Tibial artery (tissue), 4 donors: ENCODE measurements around the gene SLU7.
A peak's percentile ranks its signal among the peaks of the same experiment; 100 is the strongest.
"Not testable (repeated sequence)": the region's sequence is repeated elsewhere in the genome, so short reads cannot be mapped to it uniquely, and the experiment has no call there.

Experiments used
- DNase-seq, 2 donors: peaks; one replicate each; pipeline ENCODE4 v3.0.0-alpha.2; 2019
- H3K27ac ChIP-seq, 2 donors: fragments of 200-600 bp; sonication (generic) in 1 of 2; 1 replicate in 1 of 2; 2 replicates in 1 of 2; pipeline ENCODE4 v1.5.1; 2018 to 2019; ENCODE audit warnings: mild to moderate bottlenecking in 1 of 2
- H3K27me3 ChIP-seq, 2 donors: fragments of 200-600 bp; sonication (generic) in 1 of 2; one replicate each; pipeline versions ENCODE4 v1.5.1 to v1.6.0; 2016 to 2019
- H3K36me3 ChIP-seq, 3 donors: fragments of 200-600 bp; sonication (generic) in 2 of 3; one replicate each; pipeline ENCODE4 v1.5.1; 2016 to 2019; ENCODE audit warnings: mild to moderate bottlenecking in 2 of 3
- H3K4me1 ChIP-seq, 4 donors: fragments of 200-600 bp; sonication (generic) in 2 of 4; 1 replicate in 3 of 4; 2 replicates in 1 of 4; pipeline ENCODE4 v1.5.1; 2016 to 2019
- H3K4me3 ChIP-seq, 2 donors: fragments of 200-600 bp; sonication (generic) in 1 of 2; 1 replicate in 1 of 2; 2 replicates in 1 of 2; pipeline ENCODE4 v1.5.1; 2018 to 2019; ENCODE audit warnings: mild to moderate bottlenecking in 2 of 2
- H3K9me3 ChIP-seq, 3 donors: fragments of 200-600 bp; sonication (generic) in 1 of 3; one replicate each; pipeline ENCODE4 v1.5.1; 2016 to 2019
- CTCF ChIP-seq, 2 experiments: fragments of 200-600 bp in 1 of 2; fragments of 450-650 bp in 1 of 2; IDR thresholded peaks; one replicate each; pipeline ENCODE4 v1.5.1; 2017 to 2019; ENCODE audit warnings: antibody characterized with exemption in 2 of 2, mild to moderate bottlenecking in 1 of 2, moderate library complexity in 1 of 2
- intact Hi-C: fragments of 100-400 bp; cut with DNase I; formaldehyde crosslinking; loops from one replicate; pipeline ENCODE4 v1.15.0; 2023; ENCODE audit warnings: low total_unique reads

The SLU7 gene

GRCh38 chr5:160441311-160441781 is 22.5 kb upstream of the SLU7 start:
- H3K27ac ChIP-seq, result no peak overlapping the region
- no peaks in the 10 kb centered on the region for H3K9me3 ChIP-seq
- no peak overlapping the region for H3K4me3 ChIP-seq
- H3K36me3 ChIP-seq, result no peaks in the 10 kb centered on the region
- peaks cover 0 to 10% (median 6%) of the 10 kb centered on the region in 4 donors for H3K4me1 ChIP-seq
- TF ChIP-seq CTCF (IDR thresholded peaks at IDR 0.05), result no peak
- DNase-seq, result no peak
- H3K27me3 ChIP-seq, result no peaks in the 10 kb centered on the region
- intact Hi-C loops, result no loop called here

GRCh38 chr5:160439205-160439600 is 20.3 kb upstream of the SLU7 start:
- peak; percentile 82 to 90 for TF ChIP-seq CTCF (IDR thresholded peaks at IDR 0.05)
- no peaks in the 10 kb centered on the region for H3K9me3 ChIP-seq
- DNase-seq, result peak; percentile 85 to 87
- peak overlapping the region; percentile 40 to 48 for H3K4me3 ChIP-seq
- no peaks in the 10 kb centered on the region for H3K36me3 ChIP-seq
- H3K27me3 ChIP-seq, result peaks cover 0 to 2% of the 10 kb centered on the region in 2 donors
- intact Hi-C loops, result no loop called here
- peak overlapping the region in 1 of 2 donors; percentile 6 for H3K27ac ChIP-seq
- H3K4me1 ChIP-seq, result peaks cover 0 to 10% (median 6%) of the 10 kb centered on the region in 4 donors

DNA sequence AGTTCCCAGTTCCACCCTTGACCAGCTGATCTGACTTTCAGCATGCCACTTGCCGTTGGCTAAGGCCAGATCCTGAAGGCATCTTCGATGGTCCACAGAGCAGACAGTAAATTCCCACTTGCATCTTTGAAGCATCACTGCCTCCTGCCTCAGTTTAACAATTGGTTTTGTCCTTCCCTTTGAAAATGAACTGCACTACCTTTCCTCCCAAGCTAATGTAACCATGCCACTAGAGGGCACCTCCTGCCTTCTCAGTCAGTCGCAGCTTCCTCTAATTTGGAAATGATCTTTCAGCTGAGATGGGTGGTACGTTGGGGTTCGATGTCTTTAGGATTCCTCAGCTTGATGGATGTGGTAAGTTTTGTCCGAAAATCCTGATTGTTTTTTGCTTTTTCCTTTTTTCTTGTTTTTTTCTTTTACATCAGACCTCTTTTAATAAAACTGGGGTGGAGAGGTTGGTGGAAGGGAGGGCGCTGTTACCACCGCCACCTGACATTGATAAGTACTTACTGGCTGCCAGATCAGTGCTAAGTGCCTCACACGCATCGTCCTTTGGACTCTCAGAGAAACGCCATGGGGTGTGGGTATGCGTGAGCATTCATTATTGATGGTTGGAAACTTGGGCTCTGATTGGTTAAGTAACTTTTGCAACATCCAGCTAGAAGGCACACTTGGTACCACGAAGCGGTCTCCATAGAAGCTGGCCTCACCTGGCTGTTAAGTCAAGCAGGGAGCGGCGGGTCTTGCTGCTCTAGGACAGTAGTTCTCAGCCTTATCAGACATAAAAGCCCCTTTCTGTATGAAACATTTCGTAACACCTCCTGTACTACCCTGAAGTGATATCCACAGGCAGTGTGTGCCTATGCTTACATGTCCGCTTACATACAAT is 19.7 kb upstream of the SLU7 start:
- Histone ChIP-seq H3K4me3 (peak overlapping the region; percentile 40 to 48), H3K4me1 (peaks cover 0 to 10% (median 6%) of the 10 kb centered on the region in 4 donors), H3K9me3 (no peaks in the 10 kb centered on the region), H3K27me3 (peaks cover 0 to 2% of the 10 kb centered on the region in 2 donors), H3K36me3 (no peaks in the 10 kb centered on the region), H3K27ac (peak overlapping the region in 1 of 2 donors; percentile 6)
- no peak for DNase-seq
- intact Hi-C loops, result no loop called here
- peak; percentile 44 to 56 for TF ChIP-seq CTCF (IDR thresholded peaks at IDR 0.05)

GRCh38 chr5:160437271-160437670 is 18.4 kb upstream of the SLU7 start:
- DNase-seq, result no peak
- no peak overlapping the region for H3K27ac ChIP-seq
- H3K27me3 ChIP-seq, result peaks cover 0 to 2% of the 10 kb centered on the region in 2 donors
- intact Hi-C loops, result no loop called here
- no peak for TF ChIP-seq CTCF (IDR thresholded peaks at IDR 0.05)
- H3K9me3 ChIP-seq, result no peaks in the 10 kb centered on the region
- H3K4me1 ChIP-seq, result peaks cover 0 to 10% (median 6%) of the 10 kb centered on the region in 4 donors
- no peak overlapping the region for H3K4me3 ChIP-seq
- H3K36me3 ChIP-seq, result no peaks in the 10 kb centered on the region

DNA sequence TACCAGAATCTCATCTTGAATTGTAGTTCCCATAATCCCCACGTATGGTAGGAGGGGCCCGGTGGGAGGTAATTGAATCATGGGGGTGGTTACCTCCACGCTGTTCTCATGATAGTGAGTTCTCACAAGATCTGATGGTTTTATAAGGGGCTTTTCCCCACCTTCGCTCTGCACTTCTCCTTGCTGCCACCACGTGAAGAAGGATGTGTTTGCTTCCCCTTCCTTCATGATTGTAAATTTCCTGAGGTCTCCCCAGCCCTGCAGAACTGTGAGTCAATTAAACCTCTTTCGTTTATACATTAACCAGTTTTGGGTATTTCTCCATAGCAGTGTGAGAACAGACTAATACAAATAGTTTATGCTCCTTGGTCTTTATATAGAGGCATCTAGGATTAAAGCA is 17.8 kb upstream of the SLU7 start:
- H3K4me1 ChIP-seq, intact Hi-C loops, H3K9me3 ChIP-seq, H3K4me3 ChIP-seq, H3K27ac ChIP-seq, H3K36me3 ChIP-seq, DNase-seq, H3K27me3 ChIP-seq: not testable (repeated sequence)

GRCh38 chr5:160436017-160436416 is 17.1 kb upstream of the SLU7 start:
- H3K27ac ChIP-seq, result no peak overlapping the region
- H3K27me3 ChIP-seq, result peaks cover 0 to 2% of the 10 kb centered on the region in 2 donors
- no peak overlapping the region for H3K4me3 ChIP-seq
- H3K9me3 ChIP-seq, result no peaks in the 10 kb centered on the region
- H3K36me3 ChIP-seq, result no peaks in the 10 kb centered on the region
- no peak for TF ChIP-seq CTCF (IDR thresholded peaks at IDR 0.05)
- intact Hi-C loops, result no loop called here
- no peak for DNase-seq
- peaks cover 0 to 10% (median 6%) of the 10 kb centered on the region in 4 donors for H3K4me1 ChIP-seq
